ENCODE measurements around the gene SLC25A18.

The SLC25A18 gene

DNA sequence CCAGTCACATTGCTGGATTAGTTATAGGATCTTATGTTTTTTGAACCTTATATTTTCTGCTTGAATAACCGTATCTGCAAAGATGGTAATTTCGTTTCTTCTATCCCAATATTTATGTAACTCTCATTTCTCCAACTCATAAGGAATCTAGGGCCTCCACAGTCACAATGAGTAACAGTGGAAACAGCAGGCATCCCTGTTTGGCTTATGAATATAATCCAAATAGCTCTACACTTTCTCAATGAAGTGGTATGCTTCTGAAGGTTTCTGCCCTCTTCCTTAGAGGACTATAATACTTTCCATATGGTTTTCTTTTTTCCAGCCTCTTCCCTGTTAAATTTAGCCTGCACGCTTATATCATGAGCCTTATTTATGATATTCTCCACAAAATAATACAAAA, 48.8 kb downstream of the SLC25A18 start:
- H3K36me3 ChIP-seq, result peaks cover 79 to 98% (median 94%) of the 10 kb centered on the region in 11 experiments
- H3K9ac ChIP-seq, result no peak overlapping the region
- no peak overlapping the region for H3K4me2 ChIP-seq
- H3K9me3 ChIP-seq (replicated peaks in 1 of 11), result no peaks in the 10 kb centered on the region
- no peak for TF ChIP-seq Cebpa-rat (IDR thresholded peaks at IDR 0.05)
- peaks cover 0 to 94% (median 10%) of the 10 kb centered on the region in 11 experiments; a peak in 11 of 22 replicates for H4K20me1 ChIP-seq
- H3K27me3 ChIP-seq, result no peaks in the 10 kb centered on the region
- H3K27ac ChIP-seq, result no peak overlapping the region
- H3K4me1 ChIP-seq, result no peaks in the 10 kb centered on the region
- H3K4me3 ChIP-seq, result no peak overlapping the region

DNA sequence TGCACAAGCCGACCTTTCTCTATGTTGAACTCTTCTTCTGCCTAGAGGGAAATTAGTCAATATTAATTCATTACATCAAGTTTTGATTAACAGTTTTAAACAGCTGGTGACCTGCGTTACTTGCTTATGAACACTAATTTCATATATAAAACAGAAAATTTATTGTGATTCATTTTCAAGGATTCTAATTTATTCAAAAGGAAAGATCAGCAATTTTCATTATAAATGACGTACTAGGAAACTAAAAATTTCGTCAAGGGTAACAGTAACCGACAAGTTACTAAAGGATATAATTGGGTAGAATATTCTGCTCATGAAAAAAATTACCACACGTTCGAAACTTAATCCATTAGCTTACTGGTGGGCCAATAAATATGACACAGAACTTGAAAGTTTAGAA, 50.0 kb downstream of the SLC25A18 start:
- Histone ChIP-seq H3K27ac (no peak overlapping the region), H3K9ac (no peak overlapping the region), H3K4me2 (no peak overlapping the region), H3K9me3 (replicated peaks in 1 of 11) (no peaks in the 10 kb centered on the region), H3K36me3 (peaks cover 81 to 98% (median 94%) of the 10 kb centered on the region in 11 experiments), H3K4me3 (no peak overlapping the region), H3K27me3 (no peaks in the 10 kb centered on the region), H3K4me1 (no peaks in the 10 kb centered on the region), H4K20me1 (peaks cover 0 to 94% (median 2%) of the 10 kb centered on the region in 11 experiments; a peak in 10 of 22 replicates)
- TF ChIP-seq Cebpa-rat (IDR thresholded peaks at IDR 0.05), result no peak

DNA sequence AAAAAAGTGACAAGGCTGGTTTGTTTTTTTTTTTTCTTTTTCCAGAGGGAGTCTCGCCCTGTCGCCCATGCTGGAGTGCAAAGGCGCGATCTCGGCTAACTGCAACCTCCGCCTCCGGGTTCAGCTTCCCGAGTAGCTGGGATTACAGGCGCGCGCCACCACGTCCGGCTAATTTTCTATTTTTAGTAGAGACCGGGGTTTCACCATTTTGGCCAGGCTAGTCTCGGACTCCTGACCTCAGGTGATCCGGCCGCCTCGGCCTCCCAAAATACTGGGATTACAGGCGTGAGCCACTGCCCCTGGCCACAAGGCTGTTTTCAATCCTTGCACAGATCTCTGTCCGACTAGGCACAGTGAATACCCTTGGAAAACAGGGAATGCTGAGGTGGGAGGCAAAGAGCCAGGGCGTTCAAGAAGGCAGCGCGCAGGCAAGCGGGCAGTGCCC, 64.7 kb downstream of the SLC25A18 start:
- Histone ChIP-seq H3K4me2 (peak overlapping the region; percentile 91 to 99 (median 96)), H3K27me3 (no peaks in the 10 kb centered on the region), H3K4me3 (peak overlapping the region; percentile 89 to 98 (median 96)), H4K20me1 (peaks cover 12 to 47% (median 33%) of the 10 kb centered on the region in 11 experiments; a peak in 20 of 22 replicates), H3K36me3 (peaks cover 22 to 41% (median 31%) of the 10 kb centered on the region in 11 experiments), H3K4me1 (peaks cover 23 to 51% (median 28%) of the 10 kb centered on the region in 10 experiments), H3K9me3 (replicated peaks in 1 of 11) (no peaks in the 10 kb centered on the region), H3K27ac (peak overlapping the region; percentile 81 to 96 (median 90)), H3K9ac (peak overlapping the region; percentile 84 to 98 (median 94))
- TF ChIP-seq Cebpa-rat (IDR thresholded peaks at IDR 0.05), result no peak

DNA sequence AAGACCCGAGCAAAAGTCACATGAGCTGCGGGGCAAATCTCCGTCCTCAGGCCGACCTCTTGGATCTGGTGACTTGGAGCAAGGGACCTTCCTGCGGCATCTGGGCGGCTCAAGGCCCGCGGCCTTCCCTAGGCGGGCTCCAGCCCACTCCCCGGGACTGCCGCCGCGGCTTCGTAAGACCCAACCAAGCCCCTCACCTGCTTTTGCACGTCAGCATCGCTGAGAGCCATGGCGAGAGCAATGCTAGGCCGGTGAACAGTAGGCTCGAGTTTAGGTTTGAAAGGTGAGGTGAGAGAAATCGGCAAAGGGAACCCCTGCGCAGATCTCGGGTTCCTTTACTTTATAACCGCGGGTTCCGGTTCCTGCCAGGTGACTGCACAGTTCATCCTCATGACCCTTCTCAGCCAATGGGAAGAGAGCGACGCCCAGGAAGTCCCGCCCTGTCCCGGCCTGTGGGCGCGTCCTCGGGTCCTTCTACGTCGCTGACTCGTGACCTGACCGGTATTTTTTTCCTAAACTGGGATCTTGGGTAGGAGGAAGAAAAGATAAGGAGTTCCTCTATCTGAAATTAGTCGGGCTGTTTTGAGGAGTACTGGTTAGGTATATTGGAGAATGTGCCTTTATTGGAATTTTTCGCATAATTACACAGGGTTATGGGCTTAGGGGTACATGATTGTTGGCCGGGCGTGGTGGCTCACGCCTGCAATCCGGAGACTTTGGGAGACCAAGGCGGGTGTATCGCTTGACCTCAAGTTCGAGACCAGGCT, 65.3 kb downstream of the SLC25A18 start, which contains the start of gene ATP6V1E1:
TSS of gene ATP6V1E1 (minus strand) at position 344 of the 767 bp plus-strand sequence. CDS start at position 230, 114 bp downstream.
- no peaks in the 10 kb centered on the region for H3K27me3 ChIP-seq
- no peak for TF ChIP-seq Cebpa-rat (IDR thresholded peaks at IDR 0.05)
- H3K27ac ChIP-seq, result peak within 1 kb of the TSS; percentile 81 to 96 (median 90)
- peaks cover 23 to 51% (median 28%) of the 10 kb centered on the region in 10 experiments for H3K4me1 ChIP-seq
- peak within 1 kb of the TSS; percentile 92 to 99 (median 96) for H3K4me2 ChIP-seq
- peak within 1 kb of the TSS; percentile 89 to 98 (median 96) for H3K4me3 ChIP-seq
- H4K20me1 ChIP-seq, result peaks cover 9 to 41% (median 27%) of the 10 kb centered on the region in 11 experiments; a peak in 20 of 22 replicates
- H3K36me3 ChIP-seq, result peaks cover 16 to 35% (median 25%) of the 10 kb centered on the region in 11 experiments
- no peaks in the 10 kb centered on the region for H3K9me3 ChIP-seq (replicated peaks in 1 of 11)
- H3K9ac ChIP-seq, result peak within 1 kb of the TSS; percentile 84 to 98 (median 94)

DNA sequence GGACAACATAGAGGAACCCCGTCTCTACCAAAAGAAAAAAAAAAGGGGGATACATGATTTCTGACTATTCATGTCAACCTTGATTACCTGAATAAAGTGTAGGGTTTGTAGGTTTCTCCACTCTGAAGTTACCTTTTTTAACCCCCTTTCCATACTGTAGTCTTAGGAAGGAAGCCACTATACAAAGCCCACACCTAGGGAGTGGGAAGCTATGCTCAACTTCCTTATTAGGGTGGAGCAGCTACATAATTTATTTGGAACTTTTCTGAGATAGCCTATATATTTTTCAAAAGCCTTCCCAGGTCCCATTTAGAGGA, 65.8 kb downstream of the SLC25A18 start:
- H3K27ac ChIP-seq, result peak overlapping the region; percentile 81 to 96 (median 90)
- H3K4me1 ChIP-seq, result peaks cover 23 to 51% (median 28%) of the 10 kb centered on the region in 10 experiments
- TF ChIP-seq Cebpa-rat (IDR thresholded peaks at IDR 0.05), result no peak
- H3K4me2 ChIP-seq, result peak overlapping the region; percentile 73 to 97 (median 85)
- H3K9ac ChIP-seq, result peak overlapping the region; percentile 84 to 98 (median 94)
- peaks cover 5 to 36% (median 25%) of the 10 kb centered on the region in 11 experiments; a peak in 20 of 22 replicates for H4K20me1 ChIP-seq
- no peaks in the 10 kb centered on the region for H3K9me3 ChIP-seq (replicated peaks in 1 of 11)
- H3K36me3 ChIP-seq, result peaks cover 12 to 29% (median 20%) of the 10 kb centered on the region in 11 experiments
- peak overlapping the region; percentile 89 to 98 (median 96) for H3K4me3 ChIP-seq
- no peaks in the 10 kb centered on the region for H3K27me3 ChIP-seq

DNA sequence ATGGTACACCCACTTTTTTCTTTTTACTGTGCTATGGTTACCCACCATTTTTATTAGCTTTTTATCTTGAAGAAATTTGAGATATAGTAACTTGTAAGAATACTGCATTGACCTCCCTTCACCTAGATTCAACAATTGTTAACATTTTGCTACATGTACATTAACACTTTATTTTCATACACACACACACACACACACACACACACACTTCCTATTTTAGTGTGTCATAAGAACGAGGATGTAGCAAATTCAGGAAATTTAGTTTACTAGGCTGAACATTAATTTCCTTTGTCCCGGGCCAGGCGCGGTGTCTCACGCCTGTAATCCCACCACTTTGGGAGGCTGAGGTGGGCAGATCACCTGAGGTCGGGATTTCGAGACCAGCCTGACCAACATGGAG, 66.3 kb downstream of the SLC25A18 start:
- Histone ChIP-seq H3K9me3 (replicated peaks in 1 of 11) (no peaks in the 10 kb centered on the region), H3K4me3 (peak overlapping the region; percentile 89 to 98 (median 96); a peak in 15 of 20 replicates), H3K9ac (peak overlapping the region in 4 of 11 experiments; percentile 93 to 98 (median 94); a peak in 6 of 22 replicates), H4K20me1 (peaks cover 0 to 31% (median 20%) of the 10 kb centered on the region in 11 experiments; a peak in 18 of 22 replicates), H3K4me1 (peaks cover 23 to 46% (median 28%) of the 10 kb centered on the region in 10 experiments), H3K4me2 (peak overlapping the region; percentile 73 to 97 (median 85)), H3K36me3 (peaks cover 7 to 24% (median 15%) of the 10 kb centered on the region in 11 experiments; a peak in 21 of 22 replicates), H3K27ac (peak overlapping the region in 4 of 11 experiments; percentile 93 to 96 (median 94); a peak in 6 of 22 replicates), H3K27me3 (no peaks in the 10 kb centered on the region)
- no peak for TF ChIP-seq Cebpa-rat (IDR thresholded peaks at IDR 0.05)

DNA sequence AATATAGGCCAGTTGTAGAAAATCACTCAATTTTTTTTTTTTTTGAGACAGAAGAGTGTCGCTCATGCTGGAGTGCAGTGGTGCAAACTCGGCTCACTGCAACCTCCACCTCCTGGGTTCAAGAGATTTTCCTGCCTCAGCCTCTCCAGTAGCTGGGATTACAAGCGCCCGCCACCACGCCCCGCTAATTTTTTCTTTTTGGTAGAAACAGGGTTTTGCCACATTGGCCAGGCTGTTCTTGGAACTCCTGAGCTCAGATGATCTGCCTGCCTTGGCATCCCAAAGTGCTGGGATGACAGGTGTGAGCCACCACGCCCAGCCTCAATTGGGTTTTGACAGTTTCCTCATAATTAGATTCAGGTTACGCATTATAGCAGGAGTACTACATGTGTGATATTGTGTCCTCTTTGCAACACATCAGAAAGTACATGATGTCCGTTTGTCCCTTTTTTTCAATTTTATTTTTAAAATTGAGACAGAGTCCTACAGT, 67.8 kb downstream of the SLC25A18 start:
- TF ChIP-seq Cebpa-rat (IDR thresholded peaks at IDR 0.05), result no peak
- Histone ChIP-seq H3K27ac (no peak overlapping the region), H3K9me3 (replicated peaks in 1 of 11) (no peaks in the 10 kb centered on the region), H3K4me2 (no peak overlapping the region), H3K27me3 (no peaks in the 10 kb centered on the region), H3K36me3 (peaks cover 0 to 10% (median 7%) of the 10 kb centered on the region in 11 experiments; a peak in 7 of 22 replicates), H4K20me1 (peaks cover 0 to 16% (median 8%) of the 10 kb centered on the region in 11 experiments; a peak in 13 of 22 replicates), H3K9ac (no peak overlapping the region), H3K4me3 (no peak overlapping the region), H3K4me1 (peaks cover 23 to 32% (median 28%) of the 10 kb centered on the region in 10 experiments)

DNA sequence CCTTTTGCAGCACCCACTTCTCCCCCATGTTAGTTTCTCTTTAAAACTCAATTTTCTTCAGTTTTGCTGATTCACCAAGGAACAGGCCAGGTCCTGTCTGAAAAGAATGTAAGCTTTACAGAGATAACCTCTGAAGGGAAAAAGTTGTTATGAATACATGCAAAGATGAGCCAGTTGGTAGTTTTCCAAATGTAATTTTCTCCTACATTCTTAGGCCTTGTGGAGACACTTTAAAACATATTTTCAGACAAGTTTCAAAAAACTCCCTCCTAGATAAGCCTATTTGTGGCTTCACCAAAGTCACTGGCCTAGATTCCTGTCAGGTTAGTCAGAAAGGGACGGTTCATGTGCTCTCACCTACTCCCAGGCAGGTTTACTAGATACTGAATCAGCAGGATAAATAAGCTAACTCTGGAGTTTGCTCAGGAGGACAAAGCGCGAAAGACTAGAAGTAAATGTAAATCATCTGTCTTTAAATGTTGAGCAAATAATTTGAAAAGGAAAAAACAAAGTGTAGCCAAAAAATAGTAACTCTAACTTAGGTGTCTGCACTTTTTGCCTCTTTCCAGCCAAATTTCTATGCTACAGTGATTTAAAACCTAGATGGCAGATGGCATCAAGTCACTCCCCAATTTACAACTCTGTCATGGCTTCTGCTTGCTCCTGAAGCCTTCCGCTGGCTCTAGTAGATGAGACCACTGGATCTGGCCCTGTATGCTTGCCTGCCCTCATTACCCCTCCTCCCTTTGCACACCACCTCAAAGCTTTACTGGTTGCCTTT, 70.1 kb downstream of the SLC25A18 start:
- no peaks in the 10 kb centered on the region for H3K9me3 ChIP-seq (replicated peaks in 1 of 11)
- no peaks in the 10 kb centered on the region for H4K20me1 ChIP-seq
- no peaks in the 10 kb centered on the region for H3K27me3 ChIP-seq
- H3K4me2 ChIP-seq, result no peak overlapping the region
- no peak for TF ChIP-seq Cebpa-rat (IDR thresholded peaks at IDR 0.05)
- no peak overlapping the region for H3K27ac ChIP-seq
- peaks cover 17 to 27% (median 21%) of the 10 kb centered on the region in 10 experiments for H3K4me1 ChIP-seq
- no peak overlapping the region for H3K9ac ChIP-seq
- H3K36me3 ChIP-seq, result no peaks in the 10 kb centered on the region
- H3K4me3 ChIP-seq, result no peak overlapping the region
